H1 (cell line): Measurements from ENCODE around the gene ITGB5. TPM values are rescaled to one million over a fixed set of nuclear protein-coding genes. Genes with fewer than 3 reads are reported as not detected.

Experiments used
- CTCF ChIA-PET: fragments of 300-600 bp; sonication (Branson Sonifier 250); formaldehyde crosslinking; loops from one replicate; lab custom pipeline; 2021; ENCODE audit not compliant: partially characterized antibody; lab: Charles Lee
- POLR2A ChIA-PET: fragments of 300-600 bp; sonication (Branson Sonifier 250); formaldehyde crosslinking; loops from one replicate; lab custom pipeline; 2021; ENCODE audit warnings: inconsistent platforms; ENCODE audit not compliant: partially characterized antibody; lab: Charles Lee
- DNase-seq, 2 experiments: peaks; one replicate each; pipeline versions ENCODE4 v3.0.0 to v3.0.0-alpha.2; 2010 to 2022; ENCODE audit warnings: low spot score in 2 of 2, low read depth in 1 of 2, mixed read lengths in 1 of 2
- FAIRE-seq: peaks from 2 replicates; lab custom pipeline; 2011; peaks lifted over from hg19 to GRCh38; lab: Jason Lieb, UNC
- H2AFZ ChIP-seq: 2 replicates; pipeline ENCODE4 v1.8.1; 2012; ENCODE audit warnings: low read length, inconsistent platforms
- H2AK5ac ChIP-seq: 2 replicates; pipeline ENCODE4 v1.6.1; 2013; ENCODE audit warnings: low read depth, low read length
- H2BK120ac ChIP-seq: replicated peaks from 2 replicates; pipeline ENCODE3; 2013; ENCODE audit warnings: low read depth, low read length, inconsistent platforms
- H2BK12ac ChIP-seq: 2 replicates; pipeline ENCODE4 v1.6.1; 2013; ENCODE audit warnings: low read depth, low read length
- H2BK15ac ChIP-seq: 2 replicates; pipeline ENCODE4 v1.6.1; 2013; ENCODE audit warnings: low read length
- H2BK20ac ChIP-seq: 2 replicates; pipeline ENCODE4 v1.6.1; 2013; ENCODE audit warnings: low read length
- H2BK5ac ChIP-seq: 2 replicates; pipeline ENCODE4 v1.6.1; 2013; ENCODE audit warnings: low read depth, low read length
- H3K14ac ChIP-seq: 2 replicates; pipeline ENCODE4 v1.6.1; 2013; ENCODE audit warnings: inconsistent platforms; ENCODE audit not compliant: insufficient read length
- H3K18ac ChIP-seq: 2 replicates; pipeline ENCODE4 v1.6.1; 2013; ENCODE audit warnings: low read length; ENCODE audit errors: extremely low read depth
- H3K23ac ChIP-seq: 2 replicates; pipeline ENCODE4 v1.6.1; 2013; ENCODE audit warnings: inconsistent platforms; ENCODE audit not compliant: insufficient read length
- H3K23me2 ChIP-seq: 2 replicates; pipeline ENCODE4 v1.6.1; 2013; ENCODE audit warnings: low read depth, low read length
- H3K27ac ChIP-seq: 2 replicates; pipeline ENCODE4 v1.6.1; 2011; ENCODE audit warnings: low read depth, low read length, inconsistent platforms
- H3K27me3 ChIP-seq, 4 experiments: replicated peaks in 1 of 4; 1 replicate in 1 of 4; 2 replicates in 3 of 4; pipeline versions ENCODE4 v1.6.1 to v1.8.1; 2011 to 2013; ENCODE audit warnings: low read length in 3 of 4, mild to moderate bottlenecking in 3 of 4, inconsistent platforms in 2 of 4, mixed read lengths in 2 of 4, moderate library complexity in 1 of 4; ENCODE audit not compliant: control insufficient read depth in 3 of 4, insufficient read depth in 3 of 4; ENCODE audit errors: extremely low read depth in 1 of 4
- H3K36me3 ChIP-seq, 4 experiments: 2 replicates each; pipeline versions ENCODE4 v1.6.1 to v1.8.1; 2011 to 2013; ENCODE audit warnings: mild to moderate bottlenecking in 4 of 4, low read length in 3 of 4, moderate library complexity in 2 of 4, control low read depth in 1 of 4, inconsistent platforms in 1 of 4; ENCODE audit not compliant: insufficient read depth in 4 of 4, control insufficient read depth in 2 of 4
- H3K4ac ChIP-seq: replicated peaks from 2 replicates; pipeline ENCODE3; 2013; ENCODE audit warnings: low read length, low read depth, mixed read lengths, inconsistent platforms; ENCODE audit not compliant: insufficient read length
- H3K4me1 ChIP-seq, 4 experiments: replicated peaks in 1 of 4; 1 replicate in 1 of 4; 2 replicates in 3 of 4; pipeline versions ENCODE4 v1.6.1 to v1.8.1; 2011 to 2013; ENCODE audit warnings: low read length in 3 of 4, inconsistent platforms in 2 of 4, mixed read lengths in 1 of 4; ENCODE audit not compliant: insufficient read depth in 4 of 4, control insufficient read depth in 3 of 4
- H3K4me2 ChIP-seq, 2 experiments: 2 replicates each; pipeline versions ENCODE4 v1.6.1 to v1.8.1; 2011 to 2013; ENCODE audit warnings: low read depth in 2 of 2, low read length in 2 of 2, control low read depth in 1 of 2, inconsistent platforms in 1 of 2, mild to moderate bottlenecking in 1 of 2; ENCODE audit not compliant: insufficient read depth in 1 of 2
- H3K4me3 ChIP-seq, 4 experiments: fragments of 200-600, 300-600 bp in 1 of 4; sonication (generic), shearing (Covaris generic), sonication (Bioruptor Twin) in 1 of 4; 2 replicates each; pipeline versions ENCODE4 v1.5.1 to v1.8.1; 2011 to 2016; ENCODE audit warnings: low read length in 4 of 4, low read depth in 3 of 4, control low read depth in 2 of 4, inconsistent platforms in 2 of 4, mild to moderate bottlenecking in 2 of 4, mixed read lengths in 1 of 4, moderate library complexity in 1 of 4; ENCODE audit not compliant: insufficient read depth in 2 of 4; ENCODE audit errors: extremely low read depth in 1 of 4
- H3K56ac ChIP-seq: replicated peaks from 2 replicates; pipeline ENCODE3; 2013; ENCODE audit warnings: low read depth, mild to moderate bottlenecking, mixed read lengths, low read length, inconsistent platforms; ENCODE audit not compliant: insufficient read length
- H3K79me1 ChIP-seq: 2 replicates; pipeline ENCODE4 v1.6.1; 2013; ENCODE audit warnings: low read depth, low read length, control low read depth
- H3K79me2 ChIP-seq, 2 experiments: 2 replicates each; pipeline versions ENCODE4 v1.6.1 to v1.8.1; 2012 to 2013; ENCODE audit warnings: low read length in 2 of 2, mild to moderate bottlenecking in 2 of 2, inconsistent platforms in 1 of 2; ENCODE audit not compliant: insufficient read depth in 2 of 2, control insufficient read depth in 1 of 2
- H3K9ac ChIP-seq, 4 experiments: replicated peaks in 1 of 4; 1 replicate in 1 of 4; 2 replicates in 3 of 4; pipeline versions ENCODE4 v1.6.1 to v1.8.1; 2011 to 2013; ENCODE audit warnings: low read depth in 3 of 4, low read length in 3 of 4, control low read depth in 2 of 4, mild to moderate bottlenecking in 2 of 4, moderate library complexity in 2 of 4, inconsistent platforms in 1 of 4; ENCODE audit errors: extremely low read depth in 1 of 4
- H3K9me3 ChIP-seq, 2 experiments: 2 replicates each; pipeline versions ENCODE4 v1.6.1 to v1.8.1; 2012 to 2013; ENCODE audit warnings: mild to moderate bottlenecking in 2 of 2, moderate library complexity in 2 of 2, control low read depth in 1 of 2, inconsistent platforms in 1 of 2, low read depth in 1 of 2, low read length in 1 of 2, mixed read lengths in 1 of 2; ENCODE audit not compliant: insufficient read depth in 2 of 2
- H4K20me1 ChIP-seq, 2 experiments: replicated peaks in 1 of 2; 2 replicates each; pipeline versions ENCODE3 to v1.8.1; 2011 to 2013; ENCODE audit warnings: inconsistent platforms in 2 of 2, low read length in 2 of 2, mild to moderate bottlenecking in 1 of 2; ENCODE audit not compliant: insufficient read depth in 2 of 2, control insufficient read depth in 1 of 2
- H4K5ac ChIP-seq: 2 replicates; pipeline ENCODE4 v1.6.1; 2013; ENCODE audit warnings: low read length, low read depth, mixed read lengths, inconsistent platforms; ENCODE audit not compliant: insufficient read length
- H4K8ac ChIP-seq: 2 replicates; pipeline ENCODE4 v1.8.0; 2013; ENCODE audit warnings: mild to moderate bottlenecking, moderate library complexity, low read length, inconsistent platforms; ENCODE audit not compliant: insufficient read depth; ENCODE audit errors: extremely low read depth
- H4K91ac ChIP-seq: replicated peaks from 2 replicates; pipeline ENCODE3; 2013; ENCODE audit warnings: low read length, mixed read lengths, inconsistent platforms; ENCODE audit not compliant: insufficient read length
- BCL11A ChIP-seq, 2 experiments: IDR thresholded peaks; one replicate each; pipeline ENCODE4 v1.6.1; 2011; ENCODE audit warnings: low read depth in 2 of 2, low read length in 2 of 2, mild to moderate bottlenecking in 2 of 2
- E2F6 ChIP-seq: IDR thresholded peaks from 2 replicates; pipeline ENCODE4 v1.6.1; 2012; ENCODE audit warnings: inconsistent platforms
- FOSL1 ChIP-seq: IDR thresholded peaks from 2 replicates; pipeline ENCODE4 v1.6.1; 2011; ENCODE audit warnings: mild to moderate bottlenecking, low read depth, low read length, moderate library complexity; ENCODE audit not compliant: insufficient read depth
- JUN ChIP-seq: IDR thresholded peaks from 2 replicates; pipeline ENCODE4 v1.6.1; 2011; ENCODE audit warnings: low read depth, mild to moderate bottlenecking, improper control_type of control experiment, low read length
- KDM1A ChIP-seq: fragments of 200-600, 300-600 bp; sonication (generic); IDR thresholded peaks from 2 replicates; pipeline ENCODE4 v1.7.1; 2016; ENCODE audit warnings: mild to moderate bottlenecking, low read length, borderline replicate concordance
- ZNF274 ChIP-seq: IDR thresholded peaks from 2 replicates; pipeline ENCODE4 v1.7.0; 2012; ENCODE audit warnings: low read length, borderline replicate concordance; ENCODE audit errors: extremely low read depth
- WGBS, 2 experiments: shearing (Covaris generic) in 1 of 2; methylation state at CpG; one replicate each; pipeline versions ENCODE4 v1.1.6 to v1.1.7; 2013 to 2015; ENCODE audit warnings: low lambda C conversion rate in 2 of 2, mixed read lengths in 2 of 2, inconsistent platforms in 1 of 2, low coverage in 1 of 2, missing lambda C conversion rate in 1 of 2; ENCODE audit not compliant: insufficient replicate concordance in 2 of 2, insufficient coverage in 1 of 2, insufficient read length in 1 of 2; ENCODE audit errors: extremely low coverage in 1 of 2, missing lambda C conversion rate in 1 of 2; 5-methylcytosine and 5-hydroxymethylcytosine counted together
- polyA plus RNA-seq, 7 experiments: library from polyadenylated mRNA; depleted of rRNA in 3 of 7; stranded (reverse) in 5 of 7; unstranded in 2 of 7; fragments of >200 nt in 5 of 7; fragments of 200-250 nt in 2 of 7; gene quantifications; 1 replicate in 5 of 7; 2 replicates in 1 of 7; 4 replicates in 1 of 7; pipeline versions ENCODE4 v1.2.1 to v1.2.3, GENCODE V29; 2011 to 2013; ENCODE audit warnings: missing spikeins in 2 of 7, mixed read lengths in 2 of 7
- total RNA-seq: library from RNA; stranded (reverse); fragmentation: NEBNext Ultra II Directional; extraction: Animal tissue kit (Norgen Biotek cat#: 25700); gene quantifications from 2 replicates; pipeline ENCODE4 v1.2.1, GENCODE V29; 2021

ITGB5 gene
- total and polyA plus RNA-seq, 2 of the 8 experiments (the other 6 are each of a cell fraction or from before 2014, with no cell fraction given) = 101 to 268 TPM

GRCh38 chr3:124791142-124791541, 96.0 kb downstream of the ITGB5 start:
- Histone ChIP-seq H3K18ac (no peak overlapping the region), H3K27me3 (no peaks in the 10 kb centered on the region), H3K4me1 (no peaks in the 10 kb centered on the region), H4K20me1 (peaks cover 0 to 2% of the 10 kb centered on the region in 2 experiments), H3K79me2 (no peaks in the 10 kb centered on the region), H2AK5ac (no peak overlapping the region), H4K91ac (no peak overlapping the region), H3K4me3 (no peak overlapping the region), H3K79me1 (peaks cover 5% of the 10 kb centered on the region), H3K56ac (no peak overlapping the region), H2BK120ac (no peak overlapping the region), H3K14ac (no peak overlapping the region), H2BK5ac (no peak overlapping the region), H3K9ac (no peak overlapping the region), H4K5ac (no peak overlapping the region), H3K4ac (no peak overlapping the region), H3K23me2 (no peaks in the 10 kb centered on the region), H3K27ac (no peak overlapping the region), H3K9me3 (no peaks in the 10 kb centered on the region), H2BK12ac (no peak overlapping the region), H3K4me2 (no peak overlapping the region), H3K36me3 (peaks cover 6 to 21% (median 10%) of the 10 kb centered on the region in 4 experiments; a peak in 6 of 8 replicates), H2BK20ac (no peak overlapping the region), H4K8ac (no peak overlapping the region), H2AFZ (no peak overlapping the region), H3K23ac (no peak overlapping the region), H2BK15ac (no peak overlapping the region)
- FAIRE-seq = no peak
- no peak for DNase-seq
- ChIA-PET CTCF (interaction anchor here (0.9 to 1.6 kb wide), 4 partner anchors 17 to 109 kb away, joined by 3 to 4 read pairs (median 3); no protein-coding TSS in a partner anchor), POLR2A (interaction anchor here (0.9 to 1.2 kb wide), 3 partner anchors 10 to 54 kb away, joined by 3 to 4 read pairs (median 3); no protein-coding TSS in a partner anchor)
- 93% methylated on average over 4 of the region's 4 CpGs; no CpG with 5 or more reads in 1 of the 2 experiments for WGBS, 2 experiments
- no peak for TF ChIP-seq JUN
- TF ChIP-seq KDM1A = no peak
- TF ChIP-seq BCL11A (IDR thresholded peaks at IDR 0.05; ENCODE audit: low read depth in 2 of 2, low read length in 2 of 2) = no peak
- TF ChIP-seq E2F6 = no peak
- no peak for TF ChIP-seq ZNF274
- no peak for TF ChIP-seq FOSL1
